Measurements from ENCODE around the gene HEG1.

DNA sequence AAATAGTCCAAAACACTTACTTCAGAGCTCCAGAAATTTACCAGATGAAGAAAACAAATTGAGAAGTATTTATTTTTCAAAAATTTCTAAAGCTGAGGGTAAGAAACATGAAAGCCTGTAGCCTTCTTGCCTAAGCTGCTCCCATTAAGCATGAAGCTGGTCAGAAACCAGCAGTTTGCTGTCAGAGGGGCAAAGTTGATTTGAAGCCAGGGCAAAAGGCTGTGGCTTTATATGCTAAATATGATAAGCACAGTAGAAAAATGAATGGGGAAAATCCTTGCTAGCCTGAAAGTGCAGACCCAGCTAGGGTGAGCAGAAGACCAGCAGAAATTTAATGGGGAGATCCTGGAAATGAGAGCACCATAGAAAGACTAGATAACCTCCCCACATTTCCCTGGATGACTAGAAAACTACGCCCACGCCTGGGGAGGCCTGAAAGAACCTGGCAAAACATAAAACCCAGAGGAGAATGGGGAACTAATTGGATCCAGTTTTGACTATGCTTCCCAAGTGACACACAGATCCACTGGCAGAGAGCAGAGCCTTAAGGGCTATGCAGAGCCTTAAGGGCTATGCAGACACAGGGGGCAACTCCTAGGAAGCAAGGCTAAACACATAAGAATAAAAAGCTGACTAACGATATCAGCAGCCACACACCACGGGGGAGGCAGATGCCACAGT, 43.0 kb upstream of the HEG1 start:
- no peak for TF ChIP-seq RARB (CRISPR knock-in tag; IDR thresholded peaks at IDR 0.05)
- no peak for TF ChIP-seq ZNF8 (CRISPR knock-in tag; IDR thresholded peaks at IDR 0.05)
- TF ChIP-seq ARNTL (CRISPR knock-in tag; IDR thresholded peaks at IDR 0.05; ENCODE audit: borderline replicate concordance, low read depth): no peak
- TF ChIP-seq, protein P1, sequence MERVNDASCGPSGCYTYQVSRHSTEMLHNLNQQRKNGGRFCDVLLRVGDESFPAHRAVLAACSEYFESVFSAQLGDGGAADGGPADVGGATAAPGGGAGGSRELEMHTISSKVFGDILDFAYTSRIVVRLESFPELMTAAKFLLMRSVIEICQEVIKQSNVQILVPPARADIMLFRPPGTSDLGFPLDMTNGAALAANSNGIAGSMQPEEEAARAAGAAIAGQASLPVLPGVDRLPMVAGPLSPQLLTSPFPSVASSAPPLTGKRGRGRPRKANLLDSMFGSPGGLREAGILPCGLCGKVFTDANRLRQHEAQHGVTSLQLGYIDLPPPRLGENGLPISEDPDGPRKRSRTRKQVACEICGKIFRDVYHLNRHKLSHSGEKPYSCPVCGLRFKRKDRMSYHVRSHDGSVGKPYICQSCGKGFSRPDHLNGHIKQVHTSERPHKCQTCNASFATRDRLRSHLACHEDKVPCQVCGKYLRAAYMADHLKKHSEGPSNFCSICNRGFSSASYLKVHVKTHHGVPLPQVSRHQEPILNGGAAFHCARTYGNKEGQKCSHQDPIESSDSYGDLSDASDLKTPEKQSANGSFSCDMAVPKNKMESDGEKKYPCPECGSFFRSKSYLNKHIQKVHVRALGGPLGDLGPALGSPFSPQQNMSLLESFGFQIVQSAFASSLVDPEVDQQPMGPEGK (CRISPR knock-in tag; IDR thresholded peaks at IDR 0.05; ENCODE audit: borderline replicate concordance): no peak
- TF ChIP-seq, protein P2, sequence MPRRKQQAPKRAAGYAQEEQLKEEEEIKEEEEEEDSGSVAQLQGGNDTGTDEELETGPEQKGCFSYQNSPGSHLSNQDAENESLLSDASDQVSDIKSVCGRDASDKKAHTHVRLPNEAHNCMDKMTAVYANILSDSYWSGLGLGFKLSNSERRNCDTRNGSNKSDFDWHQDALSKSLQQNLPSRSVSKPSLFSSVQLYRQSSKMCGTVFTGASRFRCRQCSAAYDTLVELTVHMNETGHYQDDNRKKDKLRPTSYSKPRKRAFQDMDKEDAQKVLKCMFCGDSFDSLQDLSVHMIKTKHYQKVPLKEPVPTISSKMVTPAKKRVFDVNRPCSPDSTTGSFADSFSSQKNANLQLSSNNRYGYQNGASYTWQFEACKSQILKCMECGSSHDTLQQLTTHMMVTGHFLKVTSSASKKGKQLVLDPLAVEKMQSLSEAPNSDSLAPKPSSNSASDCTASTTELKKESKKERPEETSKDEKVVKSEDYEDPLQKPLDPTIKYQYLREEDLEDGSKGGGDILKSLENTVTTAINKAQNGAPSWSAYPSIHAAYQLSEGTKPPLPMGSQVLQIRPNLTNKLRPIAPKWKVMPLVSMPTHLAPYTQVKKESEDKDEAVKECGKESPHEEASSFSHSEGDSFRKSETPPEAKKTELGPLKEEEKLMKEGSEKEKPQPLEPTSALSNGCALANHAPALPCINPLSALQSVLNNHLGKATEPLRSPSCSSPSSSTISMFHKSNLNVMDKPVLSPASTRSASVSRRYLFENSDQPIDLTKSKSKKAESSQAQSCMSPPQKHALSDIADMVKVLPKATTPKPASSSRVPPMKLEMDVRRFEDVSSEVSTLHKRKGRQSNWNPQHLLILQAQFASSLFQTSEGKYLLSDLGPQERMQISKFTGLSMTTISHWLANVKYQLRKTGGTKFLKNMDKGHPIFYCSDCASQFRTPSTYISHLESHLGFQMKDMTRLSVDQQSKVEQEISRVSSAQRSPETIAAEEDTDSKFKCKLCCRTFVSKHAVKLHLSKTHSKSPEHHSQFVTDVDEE (CRISPR knock-in tag; IDR thresholded peaks at IDR 0.05): no peak
- TF ChIP-seq TOX (CRISPR knock-in tag; IDR thresholded peaks at IDR 0.05; ENCODE audit: borderline replicate concordance): no peak
- no peak for TF ChIP-seq ZFP30 (CRISPR knock-in tag; IDR thresholded peaks at IDR 0.05)
- TF ChIP-seq, protein P3, sequence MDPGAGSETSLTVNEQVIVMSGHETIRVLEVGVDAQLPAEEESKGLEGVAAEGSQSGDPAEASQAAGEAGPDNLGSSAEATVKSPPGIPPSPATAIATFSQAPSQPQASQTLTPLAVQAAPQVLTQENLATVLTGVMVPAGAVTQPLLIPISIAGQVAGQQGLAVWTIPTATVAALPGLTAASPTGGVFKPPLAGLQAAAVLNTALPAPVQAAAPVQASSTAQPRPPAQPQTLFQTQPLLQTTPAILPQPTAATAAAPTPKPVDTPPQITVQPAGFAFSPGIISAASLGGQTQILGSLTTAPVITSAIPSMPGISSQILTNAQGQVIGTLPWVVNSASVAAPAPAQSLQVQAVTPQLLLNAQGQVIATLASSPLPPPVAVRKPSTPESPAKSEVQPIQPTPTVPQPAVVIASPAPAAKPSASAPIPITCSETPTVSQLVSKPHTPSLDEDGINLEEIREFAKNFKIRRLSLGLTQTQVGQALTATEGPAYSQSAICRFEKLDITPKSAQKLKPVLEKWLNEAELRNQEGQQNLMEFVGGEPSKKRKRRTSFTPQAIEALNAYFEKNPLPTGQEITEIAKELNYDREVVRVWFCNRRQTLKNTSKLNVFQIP (CRISPR knock-in tag; IDR thresholded peaks at IDR 0.05; ENCODE audit: borderline replicate concordance, low read depth): no peak
- TF ChIP-seq ZC3H10 (CRISPR knock-in tag; IDR thresholded peaks at IDR 0.05): no peak
- TF ChIP-seq ZFP3 (CRISPR knock-in tag; IDR thresholded peaks at IDR 0.05): no peak
- TF ChIP-seq, protein P4, sequence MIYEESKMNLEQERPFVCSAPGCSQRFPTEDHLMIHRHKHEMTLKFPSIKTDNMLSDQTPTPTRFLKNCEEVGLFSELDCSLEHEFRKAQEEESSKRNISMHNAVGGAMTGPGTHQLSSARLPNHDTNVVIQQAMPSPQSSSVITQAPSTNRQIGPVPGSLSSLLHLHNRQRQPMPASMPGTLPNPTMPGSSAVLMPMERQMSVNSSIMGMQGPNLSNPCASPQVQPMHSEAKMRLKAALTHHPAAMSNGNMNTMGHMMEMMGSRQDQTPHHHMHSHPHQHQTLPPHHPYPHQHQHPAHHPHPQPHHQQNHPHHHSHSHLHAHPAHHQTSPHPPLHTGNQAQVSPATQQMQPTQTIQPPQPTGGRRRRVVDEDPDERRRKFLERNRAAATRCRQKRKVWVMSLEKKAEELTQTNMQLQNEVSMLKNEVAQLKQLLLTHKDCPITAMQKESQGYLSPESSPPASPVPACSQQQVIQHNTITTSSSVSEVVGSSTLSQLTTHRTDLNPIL (CRISPR knock-in tag; IDR thresholded peaks at IDR 0.05; ENCODE audit: low read depth): no peak
- TF ChIP-seq, protein P5, sequence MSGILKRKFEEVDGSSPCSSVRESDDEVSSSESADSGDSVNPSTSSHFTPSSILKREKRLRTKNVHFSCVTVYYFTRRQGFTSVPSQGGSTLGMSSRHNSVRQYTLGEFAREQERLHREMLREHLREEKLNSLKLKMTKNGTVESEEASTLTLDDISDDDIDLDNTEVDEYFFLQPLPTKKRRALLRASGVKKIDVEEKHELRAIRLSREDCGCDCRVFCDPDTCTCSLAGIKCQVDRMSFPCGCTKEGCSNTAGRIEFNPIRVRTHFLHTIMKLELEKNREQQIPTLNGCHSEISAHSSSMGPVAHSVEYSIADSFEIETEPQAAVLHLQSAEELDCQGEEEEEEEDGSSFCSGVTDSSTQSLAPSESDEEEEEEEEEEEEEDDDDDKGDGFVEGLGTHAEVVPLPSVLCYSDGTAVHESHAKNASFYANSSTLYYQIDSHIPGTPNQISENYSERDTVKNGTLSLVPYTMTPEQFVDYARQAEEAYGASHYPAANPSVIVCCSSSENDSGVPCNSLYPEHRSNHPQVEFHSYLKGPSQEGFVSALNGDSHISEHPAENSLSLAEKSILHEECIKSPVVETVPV (CRISPR knock-in tag; IDR thresholded peaks at IDR 0.05): no peak
- TF ChIP-seq GLIS3 (CRISPR knock-in tag; IDR thresholded peaks at IDR 0.05): no peak
- TF ChIP-seq OSR1 (CRISPR knock-in tag; IDR thresholded peaks at IDR 0.05): no peak

Data from SK-N-SH treated with all-trans-retinoic acid at 6 μM for 48 hours (cell line).